H9 (cell line): Measurements from ENCODE around the gene PRR35. TPM values are rescaled to one million over a fixed set of nuclear protein-coding genes. Genes with fewer than 3 reads are reported as not detected.

Experiments
- DNase-seq: peaks from one replicate; pipeline ENCODE4 v3.0.0-alpha.2; 2017
- H2AFZ ChIP-seq: one replicate; pipeline ENCODE4 v1.6.1; 2013; ENCODE audit warnings: mild to moderate bottlenecking, low read length, control low read depth, moderate library complexity
- H2AK5ac ChIP-seq: 2 replicates; pipeline ENCODE4 v1.6.1; 2013; ENCODE audit warnings: low read length, control low read depth, mixed read lengths; ENCODE audit not compliant: insufficient read length
- H2BK120ac ChIP-seq: one replicate; pipeline ENCODE4 v1.6.1; 2013; ENCODE audit warnings: low read depth, mild to moderate bottlenecking, low read length, control low read depth, inconsistent platforms; ENCODE audit not compliant: poor library complexity, severe bottlenecking
- H2BK12ac ChIP-seq: 2 replicates; pipeline ENCODE4 v1.6.1; 2013; ENCODE audit warnings: low read length, control low read depth, mixed read lengths, low read depth; ENCODE audit not compliant: insufficient read length
- H2BK15ac ChIP-seq: 2 replicates; pipeline ENCODE4 v1.6.1; 2013; ENCODE audit warnings: low read depth, low read length, control low read depth
- H2BK20ac ChIP-seq: one replicate; pipeline ENCODE4 v1.6.1; 2013; ENCODE audit warnings: low read depth, mild to moderate bottlenecking, low read length, control low read depth, inconsistent platforms; ENCODE audit not compliant: poor library complexity, severe bottlenecking
- H2BK5ac ChIP-seq: 2 replicates; pipeline ENCODE4 v1.6.1; 2013; ENCODE audit warnings: low read length, control low read depth, mixed read lengths; ENCODE audit not compliant: insufficient read length
- H3K14ac ChIP-seq: 2 replicates; pipeline ENCODE4 v1.6.1; 2013; ENCODE audit warnings: low read length, control low read depth; ENCODE audit not compliant: insufficient read depth
- H3K18ac ChIP-seq: 2 replicates; pipeline ENCODE4 v1.6.1; 2013; ENCODE audit warnings: low read depth, mild to moderate bottlenecking, mixed read lengths, low read length, control low read depth; ENCODE audit not compliant: insufficient read length
- H3K23ac ChIP-seq: 2 replicates; pipeline ENCODE4 v1.6.1; 2013; ENCODE audit warnings: low read length, control low read depth, mixed read lengths, low read depth; ENCODE audit not compliant: insufficient read length
- H3K23me2 ChIP-seq: 2 replicates; pipeline ENCODE4 v1.6.1; 2013; ENCODE audit warnings: low read depth, mild to moderate bottlenecking, mixed read lengths, low read length, control low read depth; ENCODE audit not compliant: insufficient read length, poor library complexity, severe bottlenecking
- H3K27ac ChIP-seq: 2 replicates; pipeline ENCODE4 v1.5.1; 2013; ENCODE audit warnings: low read length, control low read depth, mixed read lengths, low read depth; ENCODE audit not compliant: insufficient read length
- H3K27me3 ChIP-seq: 2 replicates; pipeline ENCODE4 v1.6.1; 2013; ENCODE audit warnings: low read length, control low read depth, inconsistent platforms; ENCODE audit not compliant: insufficient read depth
- H3K4ac ChIP-seq: 2 replicates; pipeline ENCODE4 v1.6.1; 2013; ENCODE audit warnings: low read depth, mild to moderate bottlenecking, control low read depth, inconsistent platforms, low read length, moderate library complexity
- H3K4me1 ChIP-seq: 2 replicates; pipeline ENCODE4 v1.6.1; 2013; ENCODE audit warnings: low read length, control low read depth, inconsistent platforms; ENCODE audit not compliant: insufficient read depth
- H3K4me2 ChIP-seq: 2 replicates; pipeline ENCODE4 v1.6.1; 2013; ENCODE audit warnings: low read length, control low read depth, mixed read lengths; ENCODE audit not compliant: insufficient read length, insufficient read depth
- H3K56ac ChIP-seq: 2 replicates; pipeline ENCODE4 v1.6.1; 2013; ENCODE audit warnings: low read depth, mild to moderate bottlenecking, mixed read lengths, low read length, control low read depth; ENCODE audit not compliant: insufficient read length
- H3K79me1 ChIP-seq: 2 replicates; pipeline ENCODE4 v1.6.1; 2013; ENCODE audit warnings: low read depth, mild to moderate bottlenecking, moderate library complexity, low read length, control low read depth, inconsistent platforms; ENCODE audit not compliant: insufficient read depth, poor library complexity, severe bottlenecking
- H3K79me2 ChIP-seq: 2 replicates; pipeline ENCODE4 v1.6.1; 2013; ENCODE audit warnings: low read length, control low read depth, inconsistent platforms; ENCODE audit not compliant: insufficient read depth
- H3K9ac ChIP-seq: 2 replicates; pipeline ENCODE4 v1.6.1; 2013; ENCODE audit warnings: low read length, control low read depth, mixed read lengths; ENCODE audit not compliant: insufficient read length; ENCODE audit errors: extremely low read depth
- H3K9me3 ChIP-seq: one replicate; pipeline ENCODE4 v1.6.1; 2013; ENCODE audit warnings: low read depth, low read length, inconsistent platforms; ENCODE audit not compliant: control insufficient read depth
- H3T11ph ChIP-seq: one replicate; pipeline ENCODE4 v1.6.1; 2013; ENCODE audit warnings: mild to moderate bottlenecking, low read length, control low read depth, inconsistent platforms
- H4K20me1 ChIP-seq: one replicate; pipeline ENCODE4 v1.6.1; 2013; ENCODE audit not compliant: control insufficient read depth, insufficient read length, insufficient read depth
- H4K5ac ChIP-seq: 2 replicates; pipeline ENCODE4 v1.6.1; 2013; ENCODE audit warnings: low read depth, mild to moderate bottlenecking, mixed read lengths, low read length, control low read depth; ENCODE audit not compliant: insufficient read length
- H4K8ac ChIP-seq: replicated peaks from 2 replicates; pipeline ENCODE4 v1.6.1; 2013; ENCODE audit warnings: low read length, control low read depth, mixed read lengths, low read depth; ENCODE audit not compliant: insufficient read length
- H4K91ac ChIP-seq: 2 replicates; pipeline ENCODE4 v1.6.1; 2013; ENCODE audit warnings: low read depth, mild to moderate bottlenecking, moderate library complexity, mixed read lengths, low read length, control low read depth; ENCODE audit not compliant: insufficient read length
- H3K27ac Mint-ChIP-seq, 3 experiments: 2 replicates in 2 of 3; 3 replicates in 1 of 3; pipeline ENCODE4 v1.8.0; 2020 to 2021; ENCODE audit warnings: mixed read lengths in 3 of 3, mild to moderate bottlenecking in 1 of 3, moderate library complexity in 1 of 3
- H3K27me3 Mint-ChIP-seq: 2 replicates; pipeline ENCODE4 v1.8.0; 2021; ENCODE audit warnings: low read depth, mild to moderate bottlenecking, moderate library complexity, mixed read lengths
- H3K36me3 Mint-ChIP-seq, 3 experiments: 2 replicates in 2 of 3; 3 replicates in 1 of 3; pipeline ENCODE4 v1.8.0; 2020 to 2021; ENCODE audit warnings: low read depth in 3 of 3, mixed read lengths in 3 of 3; ENCODE audit not compliant: insufficient read depth in 1 of 3
- H3K4me1 Mint-ChIP-seq, 2 experiments: 2 replicates each; pipeline ENCODE4 v1.8.0; 2020; ENCODE audit warnings: mixed read lengths in 2 of 2
- H3K4me3 Mint-ChIP-seq, 2 experiments: 2 replicates in 1 of 2; 3 replicates in 1 of 2; pipeline ENCODE4 v1.8.0; 2020 to 2021; ENCODE audit warnings: mild to moderate bottlenecking in 2 of 2, mixed read lengths in 2 of 2, moderate library complexity in 1 of 2
- H3K9me3 Mint-ChIP-seq, 2 experiments: 2 replicates in 1 of 2; 3 replicates in 1 of 2; pipeline ENCODE4 v1.8.0; 2020; ENCODE audit warnings: mild to moderate bottlenecking in 2 of 2, mixed read lengths in 2 of 2, moderate library complexity in 1 of 2
- CTCF ChIP-seq: fragments of 200-600 bp; sonication (generic); conservative IDR thresholded peaks from 3 replicates; pipeline ENCODE4 v1.8.0; 2021; ENCODE audit warnings: antibody characterized with exemption, mild to moderate bottlenecking
- WGBS: extraction: QIAGEN DNeasy Blood & Tissue Kit; methylation state at CpG from one replicate; pipeline ENCODE4 v1.1.7; 2013; ENCODE audit warnings: missing lambda C conversion rate, low lambda C conversion rate, mixed read lengths; ENCODE audit not compliant: insufficient read length; ENCODE audit errors: extremely low coverage; 5-methylcytosine and 5-hydroxymethylcytosine counted together
- total RNA-seq: library from RNA; stranded (reverse); gene quantifications from 2 replicates; pipeline ENCODE4 v1.2.1, GENCODE V29; 2021

PRR35 gene
- total RNA-seq, 1 experiment from 2014 or later, result 0.33 TPM

- no peaks in the 10 kb centered on the region for H3K79me2 ChIP-seq
- DNase-seq, result no peak
- Mint-ChIP-seq H3K4me3 (no peak overlapping the region), H3K27me3 (peaks cover 22% of the 10 kb centered on the region), H3K27ac (no peak overlapping the region), H3K36me3 (no peaks in the 10 kb centered on the region), H3K4me1 (peaks cover 11 to 23% of the 10 kb centered on the region in 2 experiments), H3K9me3 (no peaks in the 10 kb centered on the region; a peak in 1 of 5 replicates)
- H3K18ac ChIP-seq, result no peak overlapping the region
- H4K5ac ChIP-seq, result no peak overlapping the region
- H2AFZ ChIP-seq, result no peak overlapping the region
- H3K4me2 ChIP-seq, result no peak overlapping the region
- no peak overlapping the region for H2BK5ac ChIP-seq
- H3K27me3 ChIP-seq, result no peaks in the 10 kb centered on the region; the same call in 1 of the 2 replicates
- H2BK12ac ChIP-seq, result no peak overlapping the region
- H2AK5ac ChIP-seq, result no peak overlapping the region
- TF ChIP-seq CTCF, result no peak
- H3K23me2 ChIP-seq, result peaks cover 5% of the 10 kb centered on the region
- no peak overlapping the region for H4K8ac ChIP-seq
- no peak overlapping the region for H3K23ac ChIP-seq
- WGBS, result no CpG with 5 or more reads among the region's 35 CpGs
- H3T11ph ChIP-seq, result no peak overlapping the region
- H3K9me3 ChIP-seq, result no peaks in the 10 kb centered on the region
- H2BK15ac ChIP-seq, result no peak overlapping the region
- H4K20me1 ChIP-seq, result peaks cover 3% of the 10 kb centered on the region
- no peak overlapping the region for H3K4ac ChIP-seq
- H3K4me1 ChIP-seq, result no peaks in the 10 kb centered on the region
- no peak overlapping the region for H3K56ac ChIP-seq
- no peak overlapping the region for H2BK120ac ChIP-seq
- H3K79me1 ChIP-seq, result no peaks in the 10 kb centered on the region
- no peak overlapping the region; the same call in 1 of the 2 replicates for H3K14ac ChIP-seq
- H3K27ac ChIP-seq, result no peak overlapping the region
- H3K9ac ChIP-seq, result no peak overlapping the region
- no peak overlapping the region for H2BK20ac ChIP-seq
- H4K91ac ChIP-seq, result no peak overlapping the region
These were observed 5.5 kb downstream of the PRR35 start for GRCh38 chr16:565419-566330.
